ENCODE measurements around the gene RTN1.

- TF ChIP-seq CTCF (IDR thresholded peaks at IDR 0.05; ENCODE audit: insufficient read depth, low read length, poor library complexity, severe bottlenecking) (no peak), EZH2phosphoT487 (conservative IDR thresholded peaks at IDR 0.05; ENCODE audit: low read length) (no peak)
Observed at GRCh38 chr14:59564366-59564765, 306.2 kb downstream of the RTN1 start.
